Naive B cell (primary cell): ENCODE measurements around the gene MAST3. TPM values are rescaled to one million over a fixed set of nuclear protein-coding genes. Genes with fewer than 3 reads are reported as not detected.

Experiments used
- ATAC-seq, 2 donors: fragments of 150-1000 bp; cut with Tn5 transposase; 2 replicates each; pipeline ENCODE4 v1.10.0; 2021; ENCODE audit warnings: low read depth in 2 of 2, mild to moderate bottlenecking in 2 of 2, moderate library complexity in 2 of 2
- DNase-seq: peaks from one replicate; pipeline ENCODE4 v3.0.0; 2022
- H3K27ac Mint-ChIP-seq, 6 donors: one replicate each; pipeline ENCODE4 v1.8.0; 2020 to 2022; ENCODE audit warnings: mild to moderate bottlenecking in 6 of 6, mixed read lengths in 6 of 6, moderate library complexity in 5 of 6, inconsistent platforms in 2 of 6
- H3K27me3 Mint-ChIP-seq, 3 donors: one replicate each; pipeline ENCODE4 v1.8.0; 2021 to 2022; ENCODE audit warnings: mixed read lengths in 3 of 3, mild to moderate bottlenecking in 1 of 3
- H3K36me3 Mint-ChIP-seq, 2 donors: one replicate each; pipeline ENCODE4 v1.8.0; 2020 to 2022; ENCODE audit warnings: mixed read lengths in 2 of 2, inconsistent platforms in 1 of 2, mild to moderate bottlenecking in 1 of 2
- H3K4me1 Mint-ChIP-seq, 3 donors: one replicate each; pipeline ENCODE4 v1.8.0; 2020 to 2022; ENCODE audit warnings: mixed read lengths in 3 of 3, inconsistent platforms in 1 of 3, mild to moderate bottlenecking in 1 of 3, moderate library complexity in 1 of 3
- H3K4me3 Mint-ChIP-seq, 8 donors: one replicate each; pipeline ENCODE4 v1.8.0; 2020 to 2022; ENCODE audit warnings: mild to moderate bottlenecking in 8 of 8, mixed read lengths in 8 of 8, moderate library complexity in 8 of 8, inconsistent platforms in 2 of 8
- H3K9me3 Mint-ChIP-seq, 7 donors: one replicate each; pipeline ENCODE4 v1.8.0; 2020 to 2022; ENCODE audit warnings: mixed read lengths in 7 of 7, mild to moderate bottlenecking in 5 of 7, inconsistent platforms in 2 of 7, moderate library complexity in 1 of 7
- polyA plus RNA-seq, 6 donors: library from polyadenylated mRNA; unstranded; fragments of 300-500 nt; fragmentation: Illumina TruSeq; gene quantifications; one replicate each; pipeline ENCODE4 v1.2.3, GENCODE V29; 2021; ENCODE audit warnings: low read depth in 6 of 6

Gene MAST3
- polyA plus RNA-seq: 10 to 100 TPM in 5 of 6 donors, 1 to 10 TPM in 1; 9.3 to 20.6 (median 13.3) TPM

GRCh38 chr19:18097217-18097992 lies at the start of gene MAST3:
TSS of gene MAST3 (plus strand) at chr19:18097778. CDS start at chr19:18097793, 15 bp downstream.
- peak; percentile 71 to 76 for ATAC-seq
- Mint-ChIP-seq H3K27ac (peak within 1 kb of the TSS; percentile 93 to 99 (median 98)), H3K4me3 (peak within 1 kb of the TSS; percentile 86 to 98 (median 96)), H3K27me3 (no peaks in the 10 kb centered on the region), H3K9me3 (no peaks in the 10 kb centered on the region), H3K36me3 (no peaks in the 10 kb centered on the region), H3K4me1 (peaks cover 26 to 63% (median 40%) of the 10 kb centered on the region in 3 donors)
- peak; percentile 92 for DNase-seq

DNA sequence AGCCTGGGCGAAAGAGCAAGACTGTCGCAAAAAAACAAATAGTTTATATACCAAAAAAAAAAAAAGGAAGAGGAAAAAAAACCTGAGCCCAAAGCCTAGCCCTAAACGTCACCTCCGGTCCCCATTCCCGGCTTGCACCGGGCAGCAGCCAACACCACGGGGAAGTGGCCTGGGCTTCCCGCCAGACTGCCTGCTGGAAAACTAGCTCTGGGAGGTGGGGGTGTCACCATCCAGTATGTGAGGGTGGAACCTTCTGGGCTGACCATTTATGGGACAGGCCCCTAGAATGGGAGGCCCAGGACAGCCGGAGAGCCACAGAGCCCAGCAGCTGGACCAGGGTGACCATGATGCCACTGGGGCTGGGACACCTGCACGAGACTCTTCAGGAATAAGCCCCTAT lies 48.2 kb upstream of the MAST3 start:
- DNase-seq (no peak), ATAC-seq (no peak)
- no peaks in the 10 kb centered on the region for H3K36me3 Mint-ChIP-seq
- H3K4me1 Mint-ChIP-seq: peaks cover 35 to 43% (median 36%) of the 10 kb centered on the region in 3 donors
- H3K4me3 Mint-ChIP-seq: no peak overlapping the region
- no peaks in the 10 kb centered on the region for H3K9me3 Mint-ChIP-seq
- H3K27me3 Mint-ChIP-seq: peaks cover 0 to 6% (median 0%) of the 10 kb centered on the region in 3 donors
- peak overlapping the region in 3 of 6 donors; percentile 49 to 96 (median 89) for H3K27ac Mint-ChIP-seq

GRCh38 chr19:18051887-18052286 lies 45.7 kb upstream of the MAST3 start:
- Mint-ChIP-seq H3K27me3 (peaks cover 0 to 6% (median 0%) of the 10 kb centered on the region in 3 donors), H3K27ac (no peak overlapping the region), H3K9me3 (no peaks in the 10 kb centered on the region), H3K36me3 (no peaks in the 10 kb centered on the region), H3K4me1 (peaks cover 18 to 24% (median 20%) of the 10 kb centered on the region in 3 donors), H3K4me3 (no peak overlapping the region)
- ATAC-seq (no peak), DNase-seq (no peak)

DNA sequence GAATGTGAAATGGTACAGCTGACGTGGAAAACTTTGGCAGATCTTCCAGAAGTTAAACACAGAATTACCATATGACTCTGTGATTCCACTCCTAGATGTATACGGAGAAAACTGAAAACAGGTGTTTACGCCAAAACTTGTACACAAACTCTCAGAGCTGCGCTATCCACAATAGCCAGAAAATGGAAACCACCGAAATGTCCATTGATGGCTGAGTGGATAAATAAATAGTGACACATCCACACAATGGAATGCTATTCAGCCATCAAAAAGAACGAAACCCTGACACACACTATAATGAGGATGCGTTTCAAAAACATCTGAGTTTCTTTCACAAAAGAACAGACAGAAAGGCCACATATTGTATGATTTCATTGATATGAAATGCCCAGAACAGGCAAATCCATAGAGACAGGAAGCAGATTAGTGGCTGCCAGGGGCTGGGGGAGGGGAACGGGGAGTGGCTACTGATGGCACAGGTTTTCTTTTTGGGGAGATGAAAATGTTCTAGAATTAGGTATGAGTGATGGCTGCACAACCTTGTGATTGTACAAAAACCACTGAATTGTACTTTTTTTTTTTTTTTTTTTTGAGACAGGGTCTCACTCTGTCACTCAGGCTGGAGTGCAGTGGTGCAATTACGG lies 43.9 kb upstream of the MAST3 start:
- ATAC-seq (no peak), DNase-seq (no peak)
- H3K4me1 Mint-ChIP-seq: peaks cover 22 to 28% (median 25%) of the 10 kb centered on the region in 3 donors
- no peaks in the 10 kb centered on the region for H3K36me3 Mint-ChIP-seq
- no peaks in the 10 kb centered on the region for H3K9me3 Mint-ChIP-seq
- peaks cover 0 to 6% (median 0%) of the 10 kb centered on the region in 3 donors for H3K27me3 Mint-ChIP-seq
- no peak overlapping the region for H3K4me3 Mint-ChIP-seq
- peak overlapping the region in 2 of 6 donors; percentile 54 to 78 for H3K27ac Mint-ChIP-seq

GRCh38 chr19:18055967-18056366 lies 41.6 kb upstream of the MAST3 start:
- Mint-ChIP-seq H3K27me3 (no peaks in the 10 kb centered on the region), H3K36me3 (no peaks in the 10 kb centered on the region), H3K27ac (peak overlapping the region in 4 of 6 donors; percentile 44 to 72 (median 68)), H3K4me1 (peaks cover 16 to 18% (median 17%) of the 10 kb centered on the region in 3 donors), H3K9me3 (no peaks in the 10 kb centered on the region), H3K4me3 (peak overlapping the region in 1 of 8 donors; percentile 1)
- DNase-seq: no peak
- ATAC-seq: no peak

DNA sequence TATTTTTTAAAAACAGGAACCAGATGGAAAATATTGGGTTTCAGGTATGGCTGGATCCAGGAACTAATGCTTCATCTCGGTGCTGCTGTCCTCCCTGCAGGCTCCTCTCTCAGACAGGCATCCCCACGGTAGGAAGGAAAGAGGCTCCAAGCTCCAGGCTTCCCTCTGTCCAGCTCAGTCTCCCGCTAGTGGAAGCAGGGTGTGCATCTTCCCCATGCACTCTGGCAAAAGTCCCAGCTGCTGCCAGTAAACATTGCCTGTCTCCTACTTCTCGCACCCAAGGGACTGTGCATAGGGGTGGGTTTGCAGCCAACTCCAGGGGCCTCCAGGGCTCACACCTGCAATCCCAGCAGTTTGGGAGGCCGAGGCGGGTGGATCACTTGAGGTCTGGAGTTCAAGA lies 40.0 kb upstream of the MAST3 start:
- no peaks in the 10 kb centered on the region for H3K36me3 Mint-ChIP-seq
- no peaks in the 10 kb centered on the region for H3K9me3 Mint-ChIP-seq
- H3K4me3 Mint-ChIP-seq: peak overlapping the region in 2 of 8 donors; percentile 54 to 68

GRCh38 chr19:18058208-18059009 lies 39.2 kb upstream of the MAST3 start:
- Mint-ChIP-seq H3K36me3 (no peaks in the 10 kb centered on the region), H3K9me3 (no peaks in the 10 kb centered on the region), H3K4me3 (peak overlapping the region; percentile 54 to 81 (median 71)), H3K27me3 (no peaks in the 10 kb centered on the region), H3K27ac (peak overlapping the region; percentile 84 to 95 (median 91)), H3K4me1 (peaks cover 16 to 22% (median 18%) of the 10 kb centered on the region in 3 donors)
- ATAC-seq: peak; percentile 92 to 93
- DNase-seq: peak; percentile 84

More for the DNA sequence above, 40.0 kb upstream of the MAST3 start:
- no peaks in the 10 kb centered on the region for H3K27me3 Mint-ChIP-seq
- ATAC-seq (no peak), DNase-seq (no peak)
- H3K27ac Mint-ChIP-seq: peak overlapping the region in 5 of 6 donors; percentile 6 to 92 (median 90)
- H3K4me1 Mint-ChIP-seq: peaks cover 14 to 18% (median 15%) of the 10 kb centered on the region in 3 donors

DNA sequence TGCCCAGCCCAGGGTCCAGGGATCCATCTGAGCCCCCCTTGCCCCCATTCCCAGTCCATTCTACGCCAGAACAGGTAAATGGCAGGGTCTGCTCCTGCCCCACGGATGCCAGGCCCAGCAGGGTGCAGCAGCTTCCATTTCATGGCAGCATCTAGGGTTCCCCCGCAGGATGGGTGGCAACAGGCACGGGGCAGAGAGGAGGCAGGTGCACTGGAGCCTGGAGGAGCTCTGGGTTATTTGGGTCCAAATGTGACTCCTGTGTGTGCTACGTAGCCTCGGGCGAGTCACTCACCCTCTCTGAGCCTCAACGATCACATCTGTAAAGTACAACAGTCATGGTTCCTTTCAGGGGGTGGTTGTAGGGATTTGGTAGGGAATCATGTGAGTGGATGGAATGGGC lies 38.3 kb upstream of the MAST3 start:
- H3K4me1 Mint-ChIP-seq: peaks cover 16 to 25% (median 20%) of the 10 kb centered on the region in 3 donors
- no peak for ATAC-seq
- peak overlapping the region in 1 of 8 donors; percentile 67 for H3K4me3 Mint-ChIP-seq

DNA sequence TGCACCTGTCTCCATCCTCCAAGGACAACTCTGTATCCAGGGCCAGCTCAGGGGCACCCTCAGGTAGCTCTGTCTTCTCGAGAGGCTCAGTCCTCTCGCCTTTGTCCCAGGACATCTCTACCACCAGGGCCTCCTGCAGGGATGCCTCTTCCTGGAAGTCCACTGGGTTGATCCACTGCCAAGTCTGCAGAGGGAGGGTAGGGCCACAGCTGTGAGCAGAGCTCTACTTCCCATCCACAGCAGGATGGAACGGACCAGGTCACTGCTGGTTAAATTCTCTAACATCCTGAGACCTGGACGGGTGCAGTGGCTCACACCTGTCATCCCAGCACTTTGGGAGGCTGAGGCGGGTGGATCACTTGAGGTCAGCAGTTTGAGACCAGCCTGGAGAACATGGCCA lies 37.7 kb upstream of the MAST3 start:
- H3K4me1 Mint-ChIP-seq: peaks cover 16 to 23% (median 20%) of the 10 kb centered on the region in 3 donors
- peak overlapping the region in 3 of 8 donors; percentile 5 to 40 (median 25) for H3K4me3 Mint-ChIP-seq
- H3K27ac Mint-ChIP-seq: no peak overlapping the region
- no peaks in the 10 kb centered on the region for H3K9me3 Mint-ChIP-seq
- H3K27me3 Mint-ChIP-seq: no peaks in the 10 kb centered on the region
- DNase-seq (no peak), ATAC-seq (no peak)
- H3K36me3 Mint-ChIP-seq: no peaks in the 10 kb centered on the region

More for the DNA sequence above, 38.3 kb upstream of the MAST3 start:
- H3K27ac Mint-ChIP-seq: peak overlapping the region in 1 of 6 donors; percentile 47
- DNase-seq: no peak
- H3K27me3 Mint-ChIP-seq: no peaks in the 10 kb centered on the region
- H3K36me3 Mint-ChIP-seq: no peaks in the 10 kb centered on the region
- H3K9me3 Mint-ChIP-seq: no peaks in the 10 kb centered on the region

DNA sequence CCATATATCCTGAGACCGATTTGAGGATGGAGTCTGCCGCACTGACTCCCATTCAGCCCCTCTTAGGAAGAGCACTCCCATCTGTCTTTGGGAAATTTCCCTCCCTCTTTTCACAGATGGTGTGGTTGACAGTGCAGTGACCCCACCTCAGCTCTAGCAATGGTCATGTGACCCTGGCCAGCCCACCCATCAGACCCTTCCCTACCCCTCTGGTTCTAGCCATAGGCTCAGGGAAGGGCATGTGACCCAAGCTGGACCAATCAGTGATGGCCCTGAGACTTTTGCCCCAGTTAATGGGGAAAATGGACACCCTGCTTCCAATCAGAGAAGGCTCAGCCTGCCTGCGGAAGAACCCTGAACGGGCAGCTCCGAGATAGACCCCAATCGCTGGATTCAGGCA lies 37.1 kb upstream of the MAST3 start:
- Mint-ChIP-seq H3K36me3 (no peaks in the 10 kb centered on the region), H3K27me3 (no peaks in the 10 kb centered on the region), H3K4me1 (peaks cover 16 to 20% (median 18%) of the 10 kb centered on the region in 3 donors), H3K9me3 (no peaks in the 10 kb centered on the region), H3K4me3 (no peak overlapping the region), H3K27ac (peak overlapping the region in 1 of 6 donors; percentile 21)
- ATAC-seq (no peak), DNase-seq (no peak)

GRCh38 chr19:18062028-18062427 lies 35.5 kb upstream of the MAST3 start:
- Mint-ChIP-seq H3K4me1 (peaks cover 16 to 18% (median 16%) of the 10 kb centered on the region in 3 donors), H3K27ac (peak overlapping the region in 1 of 6 donors; percentile 59), H3K27me3 (no peaks in the 10 kb centered on the region), H3K9me3 (no peaks in the 10 kb centered on the region), H3K4me3 (no peak overlapping the region), H3K36me3 (no peaks in the 10 kb centered on the region)
- no peak for DNase-seq
- ATAC-seq: no peak

GRCh38 chr19:18063463-18063862 lies 34.1 kb upstream of the MAST3 start:
- Mint-ChIP-seq H3K4me3 (no peak overlapping the region), H3K27ac (peak overlapping the region in 4 of 6 donors; percentile 21 to 83 (median 56)), H3K27me3 (no peaks in the 10 kb centered on the region), H3K36me3 (no peaks in the 10 kb centered on the region), H3K4me1 (peaks cover 8 to 10% (median 9%) of the 10 kb centered on the region in 3 donors), H3K9me3 (no peaks in the 10 kb centered on the region)
- DNase-seq: peak; percentile 16
- ATAC-seq: no peak

DNA sequence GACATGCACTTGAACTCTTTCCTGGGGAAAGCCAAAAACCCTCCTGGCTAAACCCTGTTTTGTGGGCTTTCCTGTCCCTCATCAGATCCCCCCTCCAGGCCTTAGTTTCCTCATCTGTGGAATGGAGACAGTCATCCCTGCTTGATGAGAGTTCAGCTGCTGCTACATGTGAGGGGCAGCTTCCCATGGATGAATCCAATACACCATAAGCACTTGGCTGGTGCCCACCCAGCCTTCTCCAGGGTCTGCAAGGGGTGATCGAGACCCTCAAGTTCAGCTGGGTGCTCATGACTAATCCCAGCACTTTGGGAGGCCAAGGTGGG lies 32.4 kb upstream of the MAST3 start:
- Mint-ChIP-seq H3K4me1 (peaks cover 3 to 7% (median 5%) of the 10 kb centered on the region in 3 donors), H3K27me3 (no peaks in the 10 kb centered on the region), H3K4me3 (peak overlapping the region in 1 of 8 donors; percentile 23), H3K36me3 (no peaks in the 10 kb centered on the region), H3K9me3 (no peaks in the 10 kb centered on the region), H3K27ac (no peak overlapping the region)
- no peak for ATAC-seq
- DNase-seq: no peak
